GM12873 (cell line): ENCODE data around the gene TMEM117.

Source experiments
- CTCF ChIP-seq: IDR thresholded peaks from 2 replicates; pipeline ENCODE4 v1.5.1; 2012; ENCODE audit warnings: low read depth, mild to moderate bottlenecking, moderate library complexity, low read length, control low read depth; ENCODE audit not compliant: insufficient read depth; ENCODE audit errors: missing control alignments

The TMEM117 gene

GRCh38 chr12:43835656-43836474, at the start of gene TMEM117:
Gene TMEM117 (plus strand): TSS chr12:43836081.
- no peak for TF ChIP-seq CTCF

GRCh38 chr12:43786899-43787693, 48.8 kb upstream of the TMEM117 start:
- TF ChIP-seq CTCF = no peak

- no peak for TF ChIP-seq CTCF
Measured at GRCh38 chr12:43789941-43790340, 45.9 kb upstream of the TMEM117 start.

- TF ChIP-seq CTCF = no peak
Measured at GRCh38 chr12:43795716-43796280, 40.1 kb upstream of the TMEM117 start.

- TF ChIP-seq CTCF = no peak
Measured at GRCh38 chr12:43797561-43798217, 38.2 kb upstream of the TMEM117 start.

GRCh38 chr12:43805149-43805859, 30.6 kb upstream of the TMEM117 start:
- TF ChIP-seq CTCF = no peak
